ENCODE results near the gene MPPED2. TPM values are rescaled to one million over a fixed set of nuclear protein-coding genes. Genes with fewer than 3 reads are reported as not detected.

Gene MPPED2
- total and polyA plus RNA-seq, 5 donors = 1.7 to 3.8 (median 3.5) TPM

- H3K4me3 ChIP-seq (ENCODE audit: low read length) = no peak overlapping the region
- H3K4me1 ChIP-seq (ENCODE audit: control insufficient read depth, insufficient read depth, low read length) = peaks cover 4% of the 10 kb centered on the region
- H3K27ac ChIP-seq (ENCODE audit: low read length) = no peak overlapping the region
- DNase-seq (no peak), ATAC-seq (no peak)
- H3K9me3 ChIP-seq (ENCODE audit: control insufficient read depth, low read length) = no peaks in the 10 kb centered on the region
- no peaks in the 10 kb centered on the region for H3K27me3 ChIP-seq (ENCODE audit: control insufficient read depth, insufficient read depth)
- 87% methylated on average over 19 of the region's 19 CpGs for WGBS
- intact Hi-C loops (cut with DNase I) = no loop called here
These were observed 198.0 kb downstream of the MPPED2 start for GRCh38 chr11:30387891-30388861.

GRCh38 chr11:30381879-30382278, 204.3 kb downstream of the MPPED2 start:
- ATAC-seq (no peak), DNase-seq (no peak)
- H3K9me3 ChIP-seq (ENCODE audit: control insufficient read depth, low read length) = no peaks in the 10 kb centered on the region
- no peaks in the 10 kb centered on the region for H3K27me3 ChIP-seq (ENCODE audit: control insufficient read depth, insufficient read depth)
- intact Hi-C loops (cut with DNase I) = no loop called here
- 77% methylated on average over 2 of the region's 2 CpGs for WGBS
- H3K4me1 ChIP-seq (ENCODE audit: control insufficient read depth, insufficient read depth, low read length) = no peaks in the 10 kb centered on the region
- no peak overlapping the region for H3K27ac ChIP-seq (ENCODE audit: low read length)
- H3K4me3 ChIP-seq (ENCODE audit: low read length) = no peak overlapping the region

GRCh38 chr11:30380846-30381245, 205.3 kb downstream of the MPPED2 start:
- ATAC-seq (no peak), DNase-seq (no peak)
- Histone ChIP-seq H3K9me3 (ENCODE audit: control insufficient read depth, low read length) (no peaks in the 10 kb centered on the region), H3K27me3 (ENCODE audit: control insufficient read depth, insufficient read depth) (no peaks in the 10 kb centered on the region), H3K27ac (ENCODE audit: low read length) (no peak overlapping the region), H3K4me1 (ENCODE audit: control insufficient read depth, insufficient read depth, low read length) (no peaks in the 10 kb centered on the region), H3K4me3 (ENCODE audit: low read length) (no peak overlapping the region)
- intact Hi-C loops (cut with DNase I) = no loop called here

- H3K4me1 ChIP-seq (ENCODE audit: control insufficient read depth, insufficient read depth, low read length) = no peaks in the 10 kb centered on the region
- intact Hi-C loops (cut with DNase I) = no loop called here
- no peaks in the 10 kb centered on the region for H3K27me3 ChIP-seq (ENCODE audit: control insufficient read depth, insufficient read depth)
- H3K4me3 ChIP-seq (ENCODE audit: low read length) = no peak overlapping the region
- ATAC-seq = no peak
- H3K27ac ChIP-seq (ENCODE audit: low read length) = no peak overlapping the region
- H3K9me3 ChIP-seq (ENCODE audit: control insufficient read depth, low read length) = no peaks in the 10 kb centered on the region
- 90% methylated on average over 2 of the region's 2 CpGs for WGBS
- no peak for DNase-seq
These were observed 208.8 kb downstream of the MPPED2 start for GRCh38 chr11:30377347-30377746.

- Histone ChIP-seq H3K4me3 (ENCODE audit: low read length) (no peak overlapping the region), H3K4me1 (ENCODE audit: control insufficient read depth, insufficient read depth, low read length) (no peaks in the 10 kb centered on the region), H3K9me3 (ENCODE audit: control insufficient read depth, low read length) (no peaks in the 10 kb centered on the region), H3K27ac (ENCODE audit: low read length) (no peak overlapping the region), H3K27me3 (ENCODE audit: control insufficient read depth, insufficient read depth) (no peaks in the 10 kb centered on the region)
- ATAC-seq (no peak), DNase-seq (no peak)
- 89% methylated on average over 1 of the region's 1 CpG for WGBS
- intact Hi-C loops (cut with DNase I) = no loop called here
These were observed 216.0 kb downstream of the MPPED2 start for GRCh38 chr11:30370164-30370563.

- Histone ChIP-seq H3K27ac (ENCODE audit: low read length) (no peak overlapping the region), H3K9me3 (ENCODE audit: control insufficient read depth, low read length) (no peaks in the 10 kb centered on the region), H3K27me3 (ENCODE audit: control insufficient read depth, insufficient read depth) (no peaks in the 10 kb centered on the region), H3K4me1 (ENCODE audit: control insufficient read depth, insufficient read depth, low read length) (peaks cover 3% of the 10 kb centered on the region), H3K4me3 (ENCODE audit: low read length) (no peak overlapping the region)
- 94% methylated on average over 4 of the region's 4 CpGs for WGBS
- ATAC-seq = no peak
- intact Hi-C loops (cut with DNase I) = no loop called here
- no peak for DNase-seq
These were observed 217.8 kb downstream of the MPPED2 start for GRCh38 chr11:30368394-30368793.

GRCh38 chr11:30365793-30366517, 220.2 kb downstream of the MPPED2 start:
- Histone ChIP-seq H3K4me1 (ENCODE audit: control insufficient read depth, insufficient read depth, low read length) (peaks cover 3% of the 10 kb centered on the region), H3K9me3 (ENCODE audit: control insufficient read depth, low read length) (no peaks in the 10 kb centered on the region), H3K4me3 (ENCODE audit: low read length) (no peak overlapping the region), H3K27ac (ENCODE audit: low read length) (no peak overlapping the region), H3K27me3 (ENCODE audit: control insufficient read depth, insufficient read depth) (no peaks in the 10 kb centered on the region)
- intact Hi-C loops (cut with DNase I) = no loop called here
- no peak for DNase-seq
- WGBS = 95% methylated on average over 3 of the region's 3 CpGs
- ATAC-seq = no peak

- peaks cover 3% of the 10 kb centered on the region for H3K4me1 ChIP-seq (ENCODE audit: control insufficient read depth, insufficient read depth, low read length)
- WGBS = 67% methylated on average over 9 of the region's 9 CpGs
- DNase-seq = no peak
- H3K27ac ChIP-seq (ENCODE audit: low read length) = no peak overlapping the region
- H3K27me3 ChIP-seq (ENCODE audit: control insufficient read depth, insufficient read depth) = no peaks in the 10 kb centered on the region
- intact Hi-C loops (cut with DNase I) = no loop called here
- ATAC-seq = no peak
- H3K9me3 ChIP-seq (ENCODE audit: control insufficient read depth, low read length) = no peaks in the 10 kb centered on the region
- H3K4me3 ChIP-seq (ENCODE audit: low read length) = no peak overlapping the region
These were observed 221.2 kb downstream of the MPPED2 start for GRCh38 chr11:30364837-30365482.

- Histone ChIP-seq H3K4me3 (ENCODE audit: low read length) (no peak overlapping the region), H3K27ac (ENCODE audit: low read length) (no peak overlapping the region), H3K9me3 (ENCODE audit: control insufficient read depth, low read length) (no peaks in the 10 kb centered on the region), H3K27me3 (ENCODE audit: control insufficient read depth, insufficient read depth) (no peaks in the 10 kb centered on the region), H3K4me1 (ENCODE audit: control insufficient read depth, insufficient read depth, low read length) (peaks cover 3% of the 10 kb centered on the region)
- no peak for ATAC-seq
- DNase-seq = no peak
- intact Hi-C loops (cut with DNase I) = no loop called here
- WGBS = 26% methylated on average over 7 of the region's 7 CpGs
These were observed 221.9 kb downstream of the MPPED2 start for GRCh38 chr11:30364139-30364836.

- no peak for ATAC-seq
- peaks cover 3% of the 10 kb centered on the region for H3K4me1 ChIP-seq (ENCODE audit: control insufficient read depth, insufficient read depth, low read length)
- no peaks in the 10 kb centered on the region for H3K27me3 ChIP-seq (ENCODE audit: control insufficient read depth, insufficient read depth)
- H3K27ac ChIP-seq (ENCODE audit: low read length) = no peak overlapping the region
- H3K9me3 ChIP-seq (ENCODE audit: control insufficient read depth, low read length) = no peaks in the 10 kb centered on the region
- intact Hi-C loops (cut with DNase I) = no loop called here
- DNase-seq = no peak
- H3K4me3 ChIP-seq (ENCODE audit: low read length) = no peak overlapping the region
These were observed 225.4 kb downstream of the MPPED2 start for GRCh38 chr11:30360741-30361140.

Data from right cardiac atrium (tissue), 5 donors.